D341Med (cell line): ENCODE results near the gene SLC38A9.

ENCODE experiments used
- DNase-seq: peaks from one replicate; pipeline ENCODE4 v3.0.0; 2012; ENCODE audit warnings: low spot score

The SLC38A9 gene

DNA sequence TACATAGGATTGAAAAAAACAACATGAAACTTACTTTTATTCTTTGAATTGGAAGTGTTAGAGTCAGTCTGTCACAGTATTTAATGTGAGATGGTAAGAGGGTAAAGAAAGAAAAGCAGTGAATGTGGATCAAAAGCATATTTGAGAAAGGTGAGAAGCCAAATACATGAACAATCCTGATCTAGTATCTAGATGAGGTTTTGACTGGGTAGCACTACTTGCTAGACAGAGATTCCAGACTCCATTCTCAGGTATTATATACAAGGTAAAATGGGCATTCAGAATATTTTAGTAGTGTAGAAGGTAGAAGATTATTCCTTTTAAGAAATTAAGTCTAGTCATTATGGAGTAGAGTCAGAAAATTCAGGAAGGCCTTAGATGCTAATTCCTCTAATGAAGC is 62.2 kb downstream of the SLC38A9 start:
- DNase-seq = no peak

DNA sequence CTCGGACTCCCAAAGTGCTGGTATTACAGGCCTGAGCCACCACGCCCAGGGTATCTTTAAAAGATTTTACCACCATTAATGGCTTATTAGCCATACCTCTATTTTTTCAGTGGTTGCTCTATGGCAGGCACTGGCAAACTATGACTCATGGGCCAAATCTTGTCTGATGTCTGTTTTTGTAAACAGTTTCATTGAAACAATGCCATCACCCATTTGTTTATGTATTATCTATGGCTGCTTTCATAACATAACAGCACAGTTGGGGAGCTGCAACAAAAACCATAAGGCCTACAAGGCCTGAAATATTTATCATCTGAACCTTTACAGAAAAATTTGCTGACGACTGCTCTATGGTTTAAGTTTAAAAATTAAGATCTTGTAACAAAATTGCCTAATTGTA is 66.8 kb downstream of the SLC38A9 start:
- DNase-seq = no peak

DNA sequence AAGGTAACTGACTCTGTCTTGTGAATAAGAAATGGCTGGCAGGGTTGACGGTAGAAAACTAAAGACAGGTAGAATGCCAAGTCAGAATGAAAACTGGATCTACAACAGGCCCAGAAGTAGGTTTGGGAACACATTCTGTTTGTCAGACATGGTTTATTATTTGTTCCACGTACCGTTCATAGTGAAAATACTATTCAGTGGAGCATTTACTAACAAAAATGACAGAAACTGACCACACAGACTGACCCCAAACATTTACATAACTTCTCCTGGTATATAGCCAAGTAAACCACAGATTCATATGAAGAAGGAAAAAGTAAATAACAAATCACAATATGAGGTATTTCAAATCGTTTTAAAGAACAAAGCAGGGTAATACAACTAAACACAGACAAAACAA is 73.7 kb downstream of the SLC38A9 start:
- DNase-seq = no peak

DNA sequence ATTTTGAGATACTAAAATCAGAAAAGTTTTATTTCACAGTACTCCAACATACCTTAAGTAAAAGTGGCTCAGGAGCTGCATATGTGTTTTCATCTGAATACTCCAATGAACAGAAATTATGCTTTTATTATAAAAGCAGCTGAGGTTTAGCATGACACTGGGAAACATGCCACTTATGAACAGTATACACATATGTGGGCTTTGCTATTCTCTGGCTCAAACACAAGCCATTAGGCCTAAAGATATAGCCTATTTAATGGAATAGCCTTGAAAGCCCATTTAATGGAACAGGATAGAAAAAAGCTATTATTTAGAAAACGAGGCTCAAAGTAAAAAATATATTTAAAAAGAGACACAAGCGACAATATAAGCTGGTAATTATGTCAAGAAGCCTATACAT is 74.1 kb downstream of the SLC38A9 start:
- no peak for DNase-seq

DNA sequence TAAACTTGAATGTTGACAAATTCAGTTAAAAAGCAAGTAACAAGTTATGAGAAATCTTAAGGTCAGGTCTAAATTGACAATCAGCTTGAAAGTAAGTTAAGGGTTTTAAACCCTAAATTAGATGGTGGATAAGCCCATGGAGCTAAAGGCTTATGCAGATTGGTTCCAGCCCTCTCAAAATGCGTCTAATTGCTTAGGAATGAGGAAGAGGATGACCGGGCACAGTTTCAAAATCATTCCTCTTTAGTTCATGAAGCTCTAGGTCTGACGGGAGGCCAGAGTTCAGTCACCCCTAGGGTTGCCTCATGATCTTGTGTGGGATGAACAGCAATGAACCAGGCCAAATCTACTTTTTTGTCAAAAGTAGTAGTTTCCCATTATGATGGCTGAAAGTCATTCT is 75.4 kb downstream of the SLC38A9 start:
- no peak for DNase-seq

DNA sequence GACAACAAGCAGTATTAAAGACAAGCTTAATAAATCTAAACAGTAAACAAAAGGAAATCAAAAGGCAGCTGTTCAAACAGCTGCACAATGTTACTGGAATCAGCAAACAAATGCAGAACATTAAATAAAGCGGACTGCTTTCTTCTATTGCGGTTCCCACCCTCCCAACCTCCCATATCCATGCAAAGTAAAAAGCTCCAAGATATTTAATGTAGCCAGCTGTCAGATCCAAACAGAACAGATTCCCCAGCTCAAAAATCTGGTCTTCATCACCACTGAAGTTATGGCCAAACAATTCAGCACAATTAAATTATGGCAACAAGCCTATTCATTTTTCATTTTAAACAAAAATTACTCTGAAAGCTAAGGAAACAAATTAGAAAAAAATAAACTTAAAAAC is 75.9 kb downstream of the SLC38A9 start:
- DNase-seq = no peak

DNA sequence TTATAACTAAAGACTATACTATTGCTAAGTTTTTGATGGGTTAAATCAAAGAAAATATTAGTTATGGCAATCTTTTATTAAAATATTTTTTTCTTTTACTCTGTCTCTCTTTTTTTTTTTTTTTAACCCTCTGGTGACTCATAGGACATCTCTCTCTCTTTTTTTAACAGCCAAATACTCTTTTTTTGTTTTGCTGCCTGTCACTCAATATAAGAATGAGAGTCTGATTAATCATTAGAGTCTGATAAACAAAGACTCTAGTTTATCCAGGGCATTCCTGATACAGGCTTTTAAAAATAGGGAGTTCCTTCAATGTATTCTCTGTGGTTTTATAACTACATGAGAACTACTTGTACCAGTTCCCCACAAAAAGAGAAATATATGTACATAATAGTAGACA is 77.3 kb downstream of the SLC38A9 start:
- no peak for DNase-seq

DNA sequence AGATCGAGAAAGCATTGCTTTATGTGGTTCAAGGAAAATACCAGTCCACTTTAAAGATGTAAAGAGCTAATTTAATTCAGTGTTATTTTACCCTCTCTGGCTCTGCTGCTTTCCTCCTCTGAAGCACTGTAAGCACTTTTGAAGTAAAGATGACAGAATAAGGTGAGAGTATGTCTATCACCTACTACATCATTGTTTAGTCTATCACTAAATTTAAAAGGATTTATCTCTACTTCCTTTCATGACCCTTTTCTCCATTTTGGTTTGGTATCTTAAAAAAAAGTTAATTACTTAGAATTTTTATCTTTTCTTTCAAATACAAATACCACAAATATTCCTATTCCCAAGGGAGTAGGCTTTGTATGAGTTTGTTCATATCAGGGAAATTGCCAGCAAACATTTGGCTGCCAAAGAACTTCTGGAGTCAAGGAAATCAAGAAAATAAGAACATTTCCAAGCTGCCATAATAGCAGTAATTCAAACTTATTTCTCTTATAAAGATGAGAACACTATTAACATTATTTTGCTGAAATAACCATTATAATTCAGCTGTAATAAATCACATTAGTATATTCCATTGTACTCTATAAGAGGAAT is 77.8 kb downstream of the SLC38A9 start:
- DNase-seq = no peak

DNA sequence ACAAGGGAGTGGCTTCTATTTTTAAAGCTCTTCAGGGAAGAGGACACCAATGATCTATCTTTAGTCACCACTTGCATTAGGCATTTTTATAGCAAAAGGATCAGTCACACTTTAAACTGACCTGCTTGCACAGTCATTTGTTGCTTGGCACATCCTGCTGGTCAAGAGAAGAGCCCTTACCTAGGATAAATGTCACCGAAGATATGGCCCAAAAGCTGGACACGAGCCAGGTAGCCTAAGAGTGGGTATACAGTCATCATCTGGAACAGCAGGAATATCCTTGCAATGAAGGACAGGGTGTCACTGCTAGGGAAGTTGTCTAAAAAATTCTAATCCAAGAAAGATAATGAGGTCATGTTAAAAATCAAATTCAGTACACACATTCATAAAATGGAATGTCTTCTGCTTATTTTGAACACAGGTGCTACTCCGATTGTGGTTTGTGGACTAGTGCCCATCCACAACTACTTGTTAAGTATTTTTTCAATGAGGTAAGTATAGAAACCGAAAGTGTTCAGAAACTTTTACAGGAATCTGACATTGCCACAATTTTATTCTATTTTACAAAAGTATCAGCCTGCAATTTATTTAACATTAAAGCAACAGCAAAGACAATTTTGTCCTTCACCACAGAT is 78.4 kb downstream of the SLC38A9 start:
- DNase-seq = no peak

DNA sequence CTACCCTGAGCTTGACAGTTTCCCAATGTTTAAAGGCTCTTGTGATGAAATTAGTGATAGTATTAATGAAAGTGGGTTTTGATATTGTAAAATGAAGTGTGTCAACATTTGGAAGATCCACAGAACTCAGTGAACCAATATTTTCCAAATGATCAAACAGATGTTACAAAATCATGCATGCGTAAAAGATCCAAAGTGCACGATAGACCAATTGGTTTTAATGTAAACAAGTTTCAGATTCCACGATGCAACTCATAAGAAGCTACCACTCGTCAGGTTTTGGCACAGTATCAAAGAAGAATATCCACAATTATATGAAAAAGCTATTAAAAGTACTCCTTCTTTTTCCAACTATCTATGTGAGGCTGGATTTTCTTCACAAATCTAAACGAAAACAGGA is 82.3 kb downstream of the SLC38A9 start:
- DNase-seq = no peak

DNA sequence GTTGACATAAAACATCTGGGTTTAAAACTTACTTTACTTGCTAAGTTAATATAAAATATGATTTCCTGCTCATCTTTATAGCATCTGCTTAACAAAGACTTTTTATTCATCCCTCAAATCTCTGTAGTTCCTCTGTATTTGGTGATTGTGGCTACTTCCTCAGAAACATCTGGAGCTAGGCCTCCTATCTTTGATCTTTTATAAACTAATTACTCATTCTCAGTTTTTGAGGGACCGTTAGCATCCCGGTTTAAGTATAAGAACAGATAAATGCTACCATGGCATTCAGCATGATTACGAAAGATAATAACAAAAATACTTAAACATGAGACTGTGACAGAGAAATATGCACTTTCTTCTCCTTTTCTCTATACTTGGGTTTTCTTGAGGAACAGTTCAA is 85.3 kb downstream of the SLC38A9 start:
- no peak for DNase-seq

DNA sequence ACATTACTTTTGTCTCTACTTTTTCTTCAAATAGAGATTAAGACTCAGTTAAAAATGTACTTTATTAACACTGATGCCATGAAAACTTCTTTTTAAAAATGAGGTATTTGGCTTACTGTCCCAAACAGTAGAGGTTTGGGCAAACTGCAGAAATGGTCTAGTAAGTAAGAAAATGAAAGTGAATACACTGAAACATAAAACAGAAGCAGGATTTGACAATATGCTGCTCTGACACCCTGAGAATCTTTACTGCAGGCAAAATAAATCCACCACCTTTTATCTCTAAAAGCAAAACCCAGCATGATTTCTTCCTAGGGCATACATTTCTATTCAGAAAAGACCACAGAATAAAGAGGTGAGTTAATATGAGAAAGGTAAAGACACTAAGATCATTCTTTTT is 86.2 kb downstream of the SLC38A9 start:
- no peak for DNase-seq

DNA sequence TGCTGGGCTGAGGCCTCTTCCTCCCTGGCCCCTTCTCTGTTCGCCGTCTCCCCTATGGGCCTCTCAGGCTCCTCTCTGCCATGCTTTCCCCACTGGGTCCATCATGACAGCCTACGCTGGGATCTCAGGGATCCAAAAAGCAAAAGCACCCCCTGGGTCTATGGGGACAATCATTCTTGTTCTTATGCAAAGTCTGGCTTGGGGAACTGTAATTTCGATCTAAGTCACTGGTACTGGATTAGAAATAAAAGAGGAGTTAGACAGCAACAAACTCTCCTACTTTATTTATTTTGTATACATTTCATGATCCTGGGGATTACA is 86.6 kb downstream of the SLC38A9 start:
- no peak for DNase-seq

DNA sequence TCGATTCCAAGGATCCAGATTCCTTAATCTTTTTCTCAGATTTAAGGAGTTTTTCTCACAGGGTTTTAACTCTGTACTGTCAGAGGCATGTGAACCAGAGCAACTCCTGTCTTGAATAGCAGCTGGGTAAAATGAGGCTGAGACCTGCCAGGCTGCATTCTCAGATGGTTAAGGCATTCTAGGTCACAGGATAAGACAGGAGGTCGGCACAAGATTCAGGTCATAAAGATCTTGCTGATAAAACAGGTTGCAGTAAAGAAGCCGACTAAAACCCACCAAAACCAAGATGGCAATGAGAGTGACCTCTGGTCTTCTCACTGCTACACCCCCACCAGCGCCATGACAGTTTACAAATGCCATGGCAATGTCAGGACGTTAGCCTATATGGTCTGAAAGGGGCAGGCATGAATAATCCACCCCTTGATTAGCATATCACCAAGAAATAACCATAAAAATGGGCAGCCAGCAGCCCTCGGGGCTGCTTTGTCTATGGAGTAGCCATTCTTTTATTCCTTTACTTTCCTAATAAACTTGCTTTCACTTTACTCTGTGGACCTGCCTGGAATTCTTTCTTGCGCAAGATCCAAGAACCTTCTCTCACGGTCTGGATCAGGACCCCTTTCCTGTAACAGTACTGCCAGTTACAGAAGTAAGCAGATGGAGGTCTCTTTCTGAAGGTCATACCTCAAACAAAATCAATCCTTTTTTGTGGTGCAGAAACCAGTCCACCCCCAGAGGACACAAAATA is 87.1 kb downstream of the SLC38A9 start:
- DNase-seq = no peak

DNA sequence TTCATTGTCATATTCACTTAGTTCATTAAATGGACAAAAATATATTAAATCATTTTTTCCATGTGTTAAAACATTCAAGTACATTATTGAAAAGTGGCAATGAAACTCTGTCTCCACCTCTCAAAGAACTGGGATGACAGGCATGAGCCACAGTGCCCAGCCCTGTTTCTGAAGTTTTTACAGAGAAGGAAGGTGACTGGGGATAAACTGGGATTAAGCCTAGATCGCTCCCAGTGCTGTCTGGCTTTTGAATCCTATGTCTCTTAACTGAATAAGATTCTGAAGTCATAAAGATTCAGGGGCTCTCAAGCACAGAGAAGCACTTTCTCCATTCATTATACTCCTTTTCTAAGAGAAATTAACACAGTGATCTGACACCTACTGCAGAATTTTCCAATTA is 88.3 kb downstream of the SLC38A9 start:
- no peak for DNase-seq

DNA sequence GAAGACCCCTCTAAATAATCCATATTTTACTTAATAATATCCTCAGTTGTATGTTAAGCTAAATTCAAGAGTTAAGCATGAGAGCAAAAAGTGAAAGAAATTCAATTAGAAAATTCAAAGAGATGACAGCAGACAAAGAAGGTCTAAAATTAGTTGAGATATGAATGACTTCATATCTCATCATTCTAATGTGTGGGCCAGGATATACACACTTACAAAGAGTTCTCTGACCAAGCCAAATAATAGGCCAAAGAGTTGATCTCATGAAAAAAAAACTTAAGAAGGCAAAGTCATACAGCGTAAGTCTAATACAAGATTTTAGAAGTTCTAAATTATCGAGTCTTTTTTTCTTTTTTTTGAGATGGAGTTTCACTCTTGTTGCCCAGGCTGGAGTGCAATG is 89.7 kb downstream of the SLC38A9 start:
- DNase-seq = no peak

DNA sequence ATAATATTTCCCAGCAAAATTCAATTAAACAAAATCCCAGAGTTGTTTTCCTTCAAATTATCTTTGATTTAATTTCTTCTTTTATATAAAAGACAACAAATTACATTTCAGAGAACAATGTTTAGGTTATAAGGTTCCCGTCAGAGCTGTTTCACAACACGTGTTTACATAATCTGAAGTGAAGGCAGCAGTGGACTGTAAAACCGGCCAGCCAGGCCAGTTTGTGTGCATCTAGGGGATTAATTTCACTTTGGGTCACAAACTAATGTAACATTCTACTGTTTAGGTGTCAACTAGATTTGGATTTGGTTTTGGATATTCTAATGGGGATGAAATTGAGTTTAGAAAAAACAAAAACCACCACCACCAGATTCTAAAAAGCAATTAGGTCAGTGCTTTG is 90.9 kb downstream of the SLC38A9 start:
- no peak for DNase-seq

DNA sequence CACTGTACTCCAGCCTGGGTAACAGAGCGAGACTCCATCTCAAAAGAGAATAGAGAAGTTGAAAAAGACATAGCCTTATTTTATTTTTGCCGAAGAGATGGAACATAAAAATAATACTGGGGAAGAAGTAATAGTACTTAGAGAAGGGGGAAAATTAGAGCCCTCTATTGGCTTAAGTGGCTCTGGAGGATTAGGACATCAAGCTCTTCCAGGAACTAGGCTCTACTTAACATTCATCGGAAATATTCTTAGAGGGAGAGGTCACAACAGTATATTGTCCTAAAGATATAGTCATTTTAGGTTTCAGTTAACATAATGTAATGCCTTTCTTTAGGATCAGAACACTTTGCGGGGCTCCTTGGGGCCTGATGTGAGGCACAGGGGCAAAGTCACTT is 91.4 kb downstream of the SLC38A9 start:
- DNase-seq = no peak

DNA sequence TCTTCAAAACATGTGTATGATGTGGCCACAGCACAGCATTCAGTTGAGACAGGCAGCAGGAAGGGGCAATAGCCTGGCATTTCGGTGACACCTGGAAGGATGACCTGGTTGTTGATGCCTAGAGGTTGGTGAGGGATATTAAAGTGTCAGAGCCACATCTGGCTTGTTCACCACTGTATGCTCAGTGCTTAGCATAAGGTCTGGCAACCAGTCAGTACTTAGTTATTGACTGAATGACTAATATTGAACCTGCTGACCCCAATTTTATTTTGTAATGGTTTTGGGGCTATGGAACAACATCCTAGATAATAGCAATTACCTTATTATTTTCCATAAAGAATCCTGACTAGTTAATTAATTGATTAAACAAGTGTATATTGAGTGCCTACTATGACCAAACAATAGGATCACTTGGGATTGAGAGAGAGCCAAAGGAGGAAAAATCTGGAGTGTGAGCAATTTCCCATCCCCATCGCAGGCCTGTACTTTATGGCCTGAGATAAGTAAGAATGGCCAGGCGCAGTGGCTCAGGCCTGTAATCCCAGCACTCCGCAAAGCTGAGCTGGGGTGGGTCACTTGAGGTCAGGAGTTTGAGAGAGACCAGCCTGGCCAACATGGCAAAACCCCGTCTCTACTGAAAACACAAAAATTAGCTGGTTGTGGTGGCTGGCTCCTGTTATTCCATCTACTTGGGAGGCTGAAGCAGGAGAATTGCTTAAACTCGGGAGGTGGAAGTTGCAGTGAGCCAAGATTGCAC is 91.9 kb downstream of the SLC38A9 start:
- DNase-seq = no peak

DNA sequence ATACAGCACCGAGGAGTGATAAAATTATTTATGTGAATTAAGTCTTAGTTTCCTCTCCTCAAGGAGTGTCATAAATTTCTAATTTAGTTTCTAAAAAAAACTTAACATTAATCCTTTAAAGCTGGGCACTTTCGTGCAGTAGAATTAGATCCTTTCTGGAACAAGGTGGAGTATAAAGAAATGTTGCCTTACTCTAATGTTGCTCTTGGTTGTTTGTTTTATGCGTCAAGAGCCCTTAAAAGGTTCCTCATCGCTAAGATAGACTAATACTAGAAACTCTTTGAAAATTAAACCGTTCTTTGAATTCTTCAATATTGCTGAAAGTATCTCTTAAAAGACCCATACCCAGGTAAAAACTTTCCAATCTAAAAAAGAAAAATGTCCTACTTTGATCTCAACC is 93.8 kb downstream of the SLC38A9 start:
- no peak for DNase-seq

DNA sequence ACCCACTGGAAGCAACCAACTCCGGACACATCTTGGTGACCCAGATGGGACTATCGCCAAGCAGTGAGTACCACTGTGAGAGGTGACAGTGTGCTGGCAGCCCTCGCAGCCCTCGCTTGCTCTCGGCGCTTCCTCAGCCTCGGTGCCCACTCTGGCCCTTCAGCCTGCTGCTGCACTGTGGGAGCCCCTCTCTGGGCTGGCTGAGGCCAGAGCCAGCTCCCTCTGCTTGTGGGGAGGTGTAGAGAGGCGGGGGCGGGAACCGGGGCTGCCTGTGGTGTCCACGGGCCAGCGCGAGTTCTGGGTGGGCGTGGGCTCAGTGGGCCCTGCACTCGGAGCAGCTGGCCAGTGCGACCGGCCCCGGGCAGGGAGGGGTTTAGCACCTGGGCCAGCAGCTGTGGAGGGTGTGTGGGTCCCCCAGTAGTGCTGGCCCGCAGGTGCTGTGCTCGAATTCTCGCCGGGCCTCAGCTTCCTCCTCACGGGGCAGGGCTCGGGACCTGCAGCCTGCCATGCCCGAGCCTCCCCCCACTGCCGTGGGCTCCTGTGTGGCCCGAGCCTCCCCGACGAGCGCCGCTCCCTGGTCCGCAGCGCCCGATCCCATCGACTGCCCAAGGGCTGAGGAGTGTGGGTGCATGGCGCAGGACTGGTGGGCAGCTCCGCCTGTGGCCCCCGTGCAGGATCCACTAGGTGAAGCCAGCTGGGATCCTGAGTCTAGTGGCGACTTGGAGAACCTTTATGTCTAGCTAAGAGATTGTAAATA is 98.8 kb downstream of the SLC38A9 start:
- DNase-seq = no peak

DNA sequence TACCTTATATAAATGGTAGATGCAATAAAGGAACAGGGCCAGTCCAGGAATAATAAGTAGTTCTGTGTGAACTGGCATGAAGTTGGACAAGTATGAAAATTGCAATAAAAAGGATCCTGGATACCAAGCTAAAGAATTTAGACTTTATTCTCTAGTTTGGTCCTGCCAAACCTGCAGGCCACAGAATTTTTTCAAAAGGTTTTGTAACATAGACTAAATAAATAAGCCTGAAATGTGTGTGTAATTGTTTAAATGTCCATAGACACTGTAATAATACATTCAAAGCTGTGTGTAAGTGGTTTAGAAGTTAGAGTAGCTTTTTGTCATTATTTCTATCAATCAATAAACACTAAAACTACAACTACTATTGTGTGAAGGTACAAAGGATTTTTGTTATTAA is 101.6 kb downstream of the SLC38A9 start:
- DNase-seq = no peak
